ENCODE results near the gene SH3PXD2B. TPM values are rescaled to one million over a fixed set of nuclear protein-coding genes. Genes with fewer than 3 reads are reported as not detected.

SH3PXD2B gene
- total RNA-seq, 1 experiment from 2014 or later: 64.1 TPM

DNA sequence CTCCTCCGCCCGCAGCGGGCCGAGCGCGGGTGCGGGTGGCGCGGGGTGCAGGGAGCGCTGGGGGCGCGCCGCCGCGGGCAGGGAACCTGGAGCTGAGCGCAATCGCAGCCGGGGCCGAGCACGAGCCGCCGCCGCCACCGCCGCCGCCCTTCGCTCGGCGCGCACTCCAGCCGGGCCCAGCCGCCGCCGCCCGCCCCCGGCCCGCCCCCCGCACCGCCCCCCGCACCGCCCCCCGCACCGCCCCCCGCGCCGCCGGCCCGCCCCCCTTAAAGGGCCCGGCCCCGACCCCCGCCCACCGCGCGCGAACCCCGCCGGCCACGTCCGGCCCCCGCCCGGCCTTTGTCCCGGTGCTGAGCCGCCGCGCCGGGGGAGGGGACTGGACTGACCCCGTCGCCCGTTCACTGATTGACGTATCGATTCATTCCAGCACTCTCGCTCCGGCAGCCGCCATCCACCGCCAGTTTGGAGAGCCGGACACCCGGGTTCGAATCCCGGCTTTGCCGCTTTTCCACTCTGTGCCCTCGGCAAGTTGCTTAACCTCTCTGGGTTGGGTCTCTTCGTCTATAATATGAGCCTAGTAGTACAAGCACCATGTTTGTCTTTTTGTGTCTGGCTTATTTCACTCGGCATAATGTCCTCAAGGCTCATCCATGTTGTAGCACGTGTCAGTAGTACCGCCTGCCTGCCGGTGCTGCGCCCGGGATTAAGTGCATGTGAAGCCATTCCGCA is at the start of gene SH3PXD2B (continued):
- TF ChIP-seq, protein P1, sequence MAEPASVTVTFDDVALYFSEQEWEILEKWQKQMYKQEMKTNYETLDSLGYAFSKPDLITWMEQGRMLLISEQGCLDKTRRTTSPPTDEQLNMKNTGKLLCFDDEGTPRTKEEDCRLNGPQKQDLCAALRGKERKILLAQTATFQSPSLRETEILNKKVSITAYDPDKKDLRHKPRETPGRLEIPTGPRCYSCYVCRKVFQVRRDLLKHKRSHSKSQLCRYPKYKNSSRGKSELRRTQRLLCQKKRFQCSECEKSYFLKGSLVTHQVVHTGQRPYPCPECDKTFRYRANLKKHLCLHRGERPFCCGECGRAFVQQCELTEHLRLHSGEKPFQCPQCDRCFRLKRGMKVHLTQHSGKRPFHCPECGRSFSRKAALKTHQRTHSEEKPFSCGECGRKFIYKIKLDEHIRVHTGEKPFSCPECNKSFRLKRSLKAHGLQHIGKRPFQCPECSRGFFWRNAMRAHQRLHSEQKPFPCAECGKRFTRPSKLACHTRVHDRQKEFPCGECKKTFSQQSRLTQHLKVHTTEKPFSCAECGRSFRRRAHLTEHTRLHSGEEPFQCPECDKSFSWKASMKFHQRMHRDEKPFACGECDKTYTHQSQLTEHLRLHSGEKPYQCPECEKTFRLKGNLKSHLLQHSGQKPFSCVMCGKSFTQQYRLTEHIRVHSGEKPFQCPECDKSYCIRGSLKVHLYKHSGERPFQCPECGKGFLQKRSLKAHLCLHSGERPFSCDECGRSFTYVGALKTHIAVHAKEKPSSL (CRISPR knock-in tag; conservative IDR thresholded peaks at IDR 0.05): no peak
- TF ChIP-seq, protein P2, sequence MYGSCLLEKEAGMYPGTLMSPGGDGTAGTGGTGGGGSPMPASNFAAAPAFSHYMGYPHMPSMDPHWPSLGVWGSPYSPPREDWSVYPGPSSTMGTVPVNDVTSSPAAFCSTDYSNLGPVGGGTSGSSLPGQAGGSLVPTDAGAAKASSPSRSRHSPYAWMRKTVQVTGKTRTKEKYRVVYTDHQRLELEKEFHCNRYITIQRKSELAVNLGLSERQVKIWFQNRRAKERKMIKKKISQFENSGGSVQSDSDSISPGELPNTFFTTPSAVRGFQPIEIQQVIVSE (CRISPR knock-in tag; IDR thresholded peaks at IDR 0.05; ENCODE audit: borderline replicate concordance): no peak
- TF ChIP-seq, protein P3, sequence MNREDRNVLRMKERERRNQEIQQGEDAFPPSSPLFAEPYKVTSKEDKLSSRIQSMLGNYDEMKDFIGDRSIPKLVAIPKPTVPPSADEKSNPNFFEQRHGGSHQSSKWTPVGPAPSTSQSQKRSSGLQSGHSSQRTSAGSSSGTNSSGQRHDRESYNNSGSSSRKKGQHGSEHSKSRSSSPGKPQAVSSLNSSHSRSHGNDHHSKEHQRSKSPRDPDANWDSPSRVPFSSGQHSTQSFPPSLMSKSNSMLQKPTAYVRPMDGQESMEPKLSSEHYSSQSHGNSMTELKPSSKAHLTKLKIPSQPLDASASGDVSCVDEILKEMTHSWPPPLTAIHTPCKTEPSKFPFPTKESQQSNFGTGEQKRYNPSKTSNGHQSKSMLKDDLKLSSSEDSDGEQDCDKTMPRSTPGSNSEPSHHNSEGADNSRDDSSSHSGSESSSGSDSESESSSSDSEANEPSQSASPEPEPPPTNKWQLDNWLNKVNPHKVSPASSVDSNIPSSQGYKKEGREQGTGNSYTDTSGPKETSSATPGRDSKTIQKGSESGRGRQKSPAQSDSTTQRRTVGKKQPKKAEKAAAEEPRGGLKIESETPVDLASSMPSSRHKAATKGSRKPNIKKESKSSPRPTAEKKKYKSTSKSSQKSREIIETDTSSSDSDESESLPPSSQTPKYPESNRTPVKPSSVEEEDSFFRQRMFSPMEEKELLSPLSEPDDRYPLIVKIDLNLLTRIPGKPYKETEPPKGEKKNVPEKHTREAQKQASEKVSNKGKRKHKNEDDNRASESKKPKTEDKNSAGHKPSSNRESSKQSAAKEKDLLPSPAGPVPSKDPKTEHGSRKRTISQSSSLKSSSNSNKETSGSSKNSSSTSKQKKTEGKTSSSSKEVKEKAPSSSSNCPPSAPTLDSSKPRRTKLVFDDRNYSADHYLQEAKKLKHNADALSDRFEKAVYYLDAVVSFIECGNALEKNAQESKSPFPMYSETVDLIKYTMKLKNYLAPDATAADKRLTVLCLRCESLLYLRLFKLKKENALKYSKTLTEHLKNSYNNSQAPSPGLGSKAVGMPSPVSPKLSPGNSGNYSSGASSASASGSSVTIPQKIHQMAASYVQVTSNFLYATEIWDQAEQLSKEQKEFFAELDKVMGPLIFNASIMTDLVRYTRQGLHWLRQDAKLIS (CRISPR knock-in tag; IDR thresholded peaks at IDR 0.05; ENCODE audit: borderline replicate concordance): no peak
- TF ChIP-seq ESRRA (CRISPR knock-in tag; IDR thresholded peaks at IDR 0.05; ENCODE audit: borderline replicate concordance) (no peak), CREB1 (CRISPR knock-in tag; IDR thresholded peaks at IDR 0.05) (no peak), GTF2I (CRISPR knock-in tag; conservative IDR thresholded peaks at IDR 0.05) (peak; percentile 95), SMAD3 (CRISPR knock-in tag; IDR thresholded peaks at IDR 0.05; ENCODE audit: borderline replicate concordance) (no peak), MXD4 (CRISPR knock-in tag; IDR thresholded peaks at IDR 0.05; ENCODE audit: borderline replicate concordance) (no peak), ZNF138 (CRISPR knock-in tag; conservative IDR thresholded peaks at IDR 0.05) (no peak), ZNF232 (CRISPR knock-in tag; IDR thresholded peaks at IDR 0.05) (no peak), NR1H2 (CRISPR knock-in tag; IDR thresholded peaks at IDR 0.05) (no peak)
- TF ChIP-seq, protein P4, sequence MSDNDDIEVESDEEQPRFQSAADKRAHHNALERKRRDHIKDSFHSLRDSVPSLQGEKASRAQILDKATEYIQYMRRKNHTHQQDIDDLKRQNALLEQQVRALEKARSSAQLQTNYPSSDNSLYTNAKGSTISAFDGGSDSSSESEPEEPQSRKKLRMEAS (CRISPR knock-in tag; IDR thresholded peaks at IDR 0.05): 0 out of 2 replicates have a peak, but pooled peaks have one; percentile 40
- TF ChIP-seq, protein P5, sequence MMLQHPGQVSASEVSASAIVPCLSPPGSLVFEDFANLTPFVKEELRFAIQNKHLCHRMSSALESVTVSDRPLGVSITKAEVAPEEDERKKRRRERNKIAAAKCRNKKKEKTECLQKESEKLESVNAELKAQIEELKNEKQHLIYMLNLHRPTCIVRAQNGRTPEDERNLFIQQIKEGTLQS (CRISPR knock-in tag; conservative IDR thresholded peaks at IDR 0.05): no peak
- TF ChIP-seq, protein P6, sequence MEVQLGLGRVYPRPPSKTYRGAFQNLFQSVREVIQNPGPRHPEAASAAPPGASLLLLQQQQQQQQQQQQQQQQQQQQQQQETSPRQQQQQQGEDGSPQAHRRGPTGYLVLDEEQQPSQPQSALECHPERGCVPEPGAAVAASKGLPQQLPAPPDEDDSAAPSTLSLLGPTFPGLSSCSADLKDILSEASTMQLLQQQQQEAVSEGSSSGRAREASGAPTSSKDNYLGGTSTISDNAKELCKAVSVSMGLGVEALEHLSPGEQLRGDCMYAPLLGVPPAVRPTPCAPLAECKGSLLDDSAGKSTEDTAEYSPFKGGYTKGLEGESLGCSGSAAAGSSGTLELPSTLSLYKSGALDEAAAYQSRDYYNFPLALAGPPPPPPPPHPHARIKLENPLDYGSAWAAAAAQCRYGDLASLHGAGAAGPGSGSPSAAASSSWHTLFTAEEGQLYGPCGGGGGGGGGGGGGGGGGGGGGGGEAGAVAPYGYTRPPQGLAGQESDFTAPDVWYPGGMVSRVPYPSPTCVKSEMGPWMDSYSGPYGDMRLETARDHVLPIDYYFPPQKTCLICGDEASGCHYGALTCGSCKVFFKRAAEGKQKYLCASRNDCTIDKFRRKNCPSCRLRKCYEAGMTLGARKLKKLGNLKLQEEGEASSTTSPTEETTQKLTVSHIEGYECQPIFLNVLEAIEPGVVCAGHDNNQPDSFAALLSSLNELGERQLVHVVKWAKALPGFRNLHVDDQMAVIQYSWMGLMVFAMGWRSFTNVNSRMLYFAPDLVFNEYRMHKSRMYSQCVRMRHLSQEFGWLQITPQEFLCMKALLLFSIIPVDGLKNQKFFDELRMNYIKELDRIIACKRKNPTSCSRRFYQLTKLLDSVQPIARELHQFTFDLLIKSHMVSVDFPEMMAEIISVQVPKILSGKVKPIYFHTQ (CRISPR knock-in tag; IDR thresholded peaks at IDR 0.05): 0 out of 2 replicates have a peak, but pooled peaks have one; percentile 30
- TF ChIP-seq, protein P7, sequence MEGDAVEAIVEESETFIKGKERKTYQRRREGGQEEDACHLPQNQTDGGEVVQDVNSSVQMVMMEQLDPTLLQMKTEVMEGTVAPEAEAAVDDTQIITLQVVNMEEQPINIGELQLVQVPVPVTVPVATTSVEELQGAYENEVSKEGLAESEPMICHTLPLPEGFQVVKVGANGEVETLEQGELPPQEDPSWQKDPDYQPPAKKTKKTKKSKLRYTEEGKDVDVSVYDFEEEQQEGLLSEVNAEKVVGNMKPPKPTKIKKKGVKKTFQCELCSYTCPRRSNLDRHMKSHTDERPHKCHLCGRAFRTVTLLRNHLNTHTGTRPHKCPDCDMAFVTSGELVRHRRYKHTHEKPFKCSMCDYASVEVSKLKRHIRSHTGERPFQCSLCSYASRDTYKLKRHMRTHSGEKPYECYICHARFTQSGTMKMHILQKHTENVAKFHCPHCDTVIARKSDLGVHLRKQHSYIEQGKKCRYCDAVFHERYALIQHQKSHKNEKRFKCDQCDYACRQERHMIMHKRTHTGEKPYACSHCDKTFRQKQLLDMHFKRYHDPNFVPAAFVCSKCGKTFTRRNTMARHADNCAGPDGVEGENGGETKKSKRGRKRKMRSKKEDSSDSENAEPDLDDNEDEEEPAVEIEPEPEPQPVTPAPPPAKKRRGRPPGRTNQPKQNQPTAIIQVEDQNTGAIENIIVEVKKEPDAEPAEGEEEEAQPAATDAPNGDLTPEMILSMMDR (IDR thresholded peaks at IDR 0.05): no peak
- TF ChIP-seq, protein P8, sequence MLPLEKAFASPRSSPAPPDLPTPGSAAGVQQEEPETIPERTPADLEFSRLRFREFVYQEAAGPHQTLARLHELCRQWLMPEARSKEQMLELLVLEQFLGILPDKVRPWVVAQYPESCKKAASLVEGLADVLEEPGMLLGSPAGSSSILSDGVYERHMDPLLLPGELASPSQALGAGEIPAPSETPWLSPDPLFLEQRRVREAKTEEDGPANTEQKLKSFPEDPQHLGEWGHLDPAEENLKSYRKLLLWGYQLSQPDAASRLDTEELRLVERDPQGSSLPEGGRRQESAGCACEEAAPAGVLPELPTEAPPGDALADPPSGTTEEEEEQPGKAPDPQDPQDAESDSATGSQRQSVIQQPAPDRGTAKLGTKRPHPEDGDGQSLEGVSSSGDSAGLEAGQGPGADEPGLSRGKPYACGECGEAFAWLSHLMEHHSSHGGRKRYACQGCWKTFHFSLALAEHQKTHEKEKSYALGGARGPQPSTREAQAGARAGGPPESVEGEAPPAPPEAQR (CRISPR knock-in tag; IDR thresholded peaks at IDR 0.05): no peak
- TF ChIP-seq, protein P9, sequence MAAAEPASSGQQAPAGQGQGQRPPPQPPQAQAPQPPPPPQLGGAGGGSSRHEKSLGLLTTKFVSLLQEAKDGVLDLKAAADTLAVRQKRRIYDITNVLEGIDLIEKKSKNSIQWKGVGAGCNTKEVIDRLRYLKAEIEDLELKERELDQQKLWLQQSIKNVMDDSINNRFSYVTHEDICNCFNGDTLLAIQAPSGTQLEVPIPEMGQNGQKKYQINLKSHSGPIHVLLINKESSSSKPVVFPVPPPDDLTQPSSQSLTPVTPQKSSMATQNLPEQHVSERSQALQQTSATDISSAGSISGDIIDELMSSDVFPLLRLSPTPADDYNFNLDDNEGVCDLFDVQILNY (CRISPR knock-in tag; IDR thresholded peaks at IDR 0.05): no peak
- TF ChIP-seq, protein P10, sequence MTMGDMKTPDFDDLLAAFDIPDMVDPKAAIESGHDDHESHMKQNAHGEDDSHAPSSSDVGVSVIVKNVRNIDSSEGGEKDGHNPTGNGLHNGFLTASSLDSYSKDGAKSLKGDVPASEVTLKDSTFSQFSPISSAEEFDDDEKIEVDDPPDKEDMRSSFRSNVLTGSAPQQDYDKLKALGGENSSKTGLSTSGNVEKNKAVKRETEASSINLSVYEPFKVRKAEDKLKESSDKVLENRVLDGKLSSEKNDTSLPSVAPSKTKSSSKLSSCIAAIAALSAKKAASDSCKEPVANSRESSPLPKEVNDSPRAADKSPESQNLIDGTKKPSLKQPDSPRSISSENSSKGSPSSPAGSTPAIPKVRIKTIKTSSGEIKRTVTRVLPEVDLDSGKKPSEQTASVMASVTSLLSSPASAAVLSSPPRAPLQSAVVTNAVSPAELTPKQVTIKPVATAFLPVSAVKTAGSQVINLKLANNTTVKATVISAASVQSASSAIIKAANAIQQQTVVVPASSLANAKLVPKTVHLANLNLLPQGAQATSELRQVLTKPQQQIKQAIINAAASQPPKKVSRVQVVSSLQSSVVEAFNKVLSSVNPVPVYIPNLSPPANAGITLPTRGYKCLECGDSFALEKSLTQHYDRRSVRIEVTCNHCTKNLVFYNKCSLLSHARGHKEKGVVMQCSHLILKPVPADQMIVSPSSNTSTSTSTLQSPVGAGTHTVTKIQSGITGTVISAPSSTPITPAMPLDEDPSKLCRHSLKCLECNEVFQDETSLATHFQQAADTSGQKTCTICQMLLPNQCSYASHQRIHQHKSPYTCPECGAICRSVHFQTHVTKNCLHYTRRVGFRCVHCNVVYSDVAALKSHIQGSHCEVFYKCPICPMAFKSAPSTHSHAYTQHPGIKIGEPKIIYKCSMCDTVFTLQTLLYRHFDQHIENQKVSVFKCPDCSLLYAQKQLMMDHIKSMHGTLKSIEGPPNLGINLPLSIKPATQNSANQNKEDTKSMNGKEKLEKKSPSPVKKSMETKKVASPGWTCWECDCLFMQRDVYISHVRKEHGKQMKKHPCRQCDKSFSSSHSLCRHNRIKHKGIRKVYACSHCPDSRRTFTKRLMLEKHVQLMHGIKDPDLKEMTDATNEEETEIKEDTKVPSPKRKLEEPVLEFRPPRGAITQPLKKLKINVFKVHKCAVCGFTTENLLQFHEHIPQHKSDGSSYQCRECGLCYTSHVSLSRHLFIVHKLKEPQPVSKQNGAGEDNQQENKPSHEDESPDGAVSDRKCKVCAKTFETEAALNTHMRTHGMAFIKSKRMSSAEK (CRISPR knock-in tag; IDR thresholded peaks at IDR 0.05; ENCODE audit: borderline replicate concordance): no peak
